GM23248 (cell line): ENCODE measurements around the gene CFC1B. TPM values are rescaled to one million over a fixed set of nuclear protein-coding genes. Genes with fewer than 3 reads are reported as not detected.
"Not testable (repeated sequence)": the region's sequence is repeated elsewhere in the genome, so short reads cannot be mapped to it uniquely, and the experiment has no call there.

ENCODE experiments used
- DNase-seq: peaks from one replicate; pipeline ENCODE4 v3.0.0-alpha.2; 2015
- H2AFZ ChIP-seq: fragments of 200-600 bp; sonication (generic); 2 replicates; pipeline ENCODE4 v1.6.1; 2016; ENCODE audit warnings: antibody characterized with exemption
- H3F3A ChIP-seq: fragments of 200-600 bp; sonication (generic); 2 replicates; pipeline ENCODE4 v1.6.1; 2016; ENCODE audit warnings: mild to moderate bottlenecking, antibody characterized with exemption, mixed run types; ENCODE audit not compliant: insufficient read depth
- H3K27ac ChIP-seq: fragments of 200-600 bp; sonication (generic); 2 replicates; pipeline ENCODE4 v1.5.1; 2016; ENCODE audit warnings: mild to moderate bottlenecking
- H3K27me3 ChIP-seq: fragments of 200-600 bp; sonication (generic); replicated peaks from 2 replicates; pipeline ENCODE4 v1.6.1; 2016; ENCODE audit warnings: mild to moderate bottlenecking; ENCODE audit not compliant: insufficient read depth
- H3K36me3 ChIP-seq: fragments of 200-600 bp; sonication (generic); 2 replicates; pipeline ENCODE4 v1.6.1; 2016; ENCODE audit warnings: low read depth, mild to moderate bottlenecking
- H3K4me1 ChIP-seq: fragments of 200-600 bp; sonication (generic); 2 replicates; pipeline ENCODE4 v1.6.1; 2016; ENCODE audit warnings: mild to moderate bottlenecking; ENCODE audit not compliant: insufficient read depth
- H3K4me2 ChIP-seq: fragments of 200-600 bp; sonication (generic); one replicate; pipeline ENCODE4 v1.6.1; 2016; ENCODE audit warnings: mild to moderate bottlenecking; ENCODE audit not compliant: unreplicated experiment
- H3K4me3 ChIP-seq: fragments of 200-600 bp; sonication (generic); 2 replicates; pipeline ENCODE4 v1.5.1; 2016; ENCODE audit warnings: mild to moderate bottlenecking
- H3K79me2 ChIP-seq: fragments of 200-600 bp; sonication (generic); 2 replicates; pipeline ENCODE4 v1.6.1; 2016; ENCODE audit warnings: mild to moderate bottlenecking; ENCODE audit not compliant: insufficient read depth
- H3K9ac ChIP-seq: fragments of 200-600 bp; sonication (generic); 2 replicates; pipeline ENCODE4 v1.6.1; 2016; ENCODE audit warnings: mild to moderate bottlenecking
- H3K9me2 ChIP-seq: fragments of 200-600 bp; sonication (generic); 2 replicates; pipeline ENCODE4 v1.6.1; 2016; ENCODE audit warnings: mixed run types, mild to moderate bottlenecking, moderate library complexity; ENCODE audit not compliant: insufficient read depth
- H3K9me3 ChIP-seq: fragments of 200-600 bp; sonication (generic); one replicate; pipeline ENCODE4 v1.6.1; 2017; ENCODE audit warnings: low read depth
- H4K20me1 ChIP-seq: fragments of 200-600 bp; sonication (generic); 2 replicates; pipeline ENCODE4 v1.6.0; 2016; ENCODE audit not compliant: insufficient read depth
- WGBS, 2 experiments: methylation state at CpG; one replicate each; pipeline ENCODE4 v1.1.6; 2015 to 2017; ENCODE audit warnings: low lambda C conversion rate in 2 of 2, low coverage in 1 of 2; ENCODE audit errors: missing lambda C conversion rate in 2 of 2; 5-methylcytosine and 5-hydroxymethylcytosine counted together
- in situ Hi-C: fragments of 300-500 bp; cut with MboI; formaldehyde crosslinking; loops from 2 replicates; pipeline ENCODE4 v1.15.0; 2020
- polyA plus RNA-seq: library from polyadenylated mRNA; unstranded; fragments of >200 nt; fragmentation: Nextera tagmentation; extraction: Ambion mirVana; gene quantifications from 2 replicates; pipeline ENCODE4 v1.2.1, GENCODE V29; 2016
- total RNA-seq: library from RNA; depleted of rRNA; stranded (reverse); fragments of >200 nt; shearing (Covaris generic); gene quantifications from 2 replicates; pipeline ENCODE4 v1.2.3, GENCODE V29; 2014

The CFC1B gene
- total and polyA plus RNA-seq, 2 experiments from 2014 or later: not detected

DNA sequence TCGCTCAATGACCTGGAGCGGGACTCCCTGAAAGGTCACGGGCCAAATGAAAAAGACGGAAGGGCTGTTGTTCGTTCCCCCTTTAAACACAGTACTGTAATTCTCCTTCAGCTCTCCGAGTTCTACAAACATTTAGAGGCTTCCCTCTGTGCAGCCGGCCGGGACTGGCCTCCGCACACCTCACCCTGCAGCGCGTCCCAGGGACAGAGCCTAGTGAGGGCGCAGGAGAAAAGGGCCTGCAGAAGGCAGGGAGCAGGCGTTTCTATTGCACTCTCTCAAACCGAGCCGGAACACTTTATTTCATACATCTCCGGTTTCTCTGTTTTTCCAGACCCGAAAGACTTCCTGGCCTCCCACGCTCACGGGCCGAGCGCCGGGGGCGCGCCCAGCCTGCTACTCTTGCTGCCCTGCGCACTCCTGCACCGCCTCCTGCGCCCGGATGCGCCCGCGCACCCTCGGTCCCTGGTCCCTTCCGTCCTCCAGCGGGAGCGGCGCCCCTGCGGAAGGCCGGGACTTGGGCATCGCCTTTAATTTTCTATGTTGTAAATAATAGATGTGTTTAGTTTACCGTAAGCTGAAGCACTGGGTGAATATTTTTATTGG lies 6.4 kb downstream of the CFC1B start:
- H4K20me1 ChIP-seq, H2AFZ ChIP-seq, H3K4me1 ChIP-seq, H3K27ac ChIP-seq, H3K4me3 ChIP-seq, H3F3A ChIP-seq, H3K9me3 ChIP-seq, DNase-seq, in situ Hi-C loops, H3K4me2 ChIP-seq, H3K79me2 ChIP-seq, H3K27me3 ChIP-seq, H3K9ac ChIP-seq, H3K9me2 ChIP-seq, H3K36me3 ChIP-seq: not testable (repeated sequence)
- no CpG with 5 or more reads among the region's 40 CpGs for WGBS, 2 experiments

DNA sequence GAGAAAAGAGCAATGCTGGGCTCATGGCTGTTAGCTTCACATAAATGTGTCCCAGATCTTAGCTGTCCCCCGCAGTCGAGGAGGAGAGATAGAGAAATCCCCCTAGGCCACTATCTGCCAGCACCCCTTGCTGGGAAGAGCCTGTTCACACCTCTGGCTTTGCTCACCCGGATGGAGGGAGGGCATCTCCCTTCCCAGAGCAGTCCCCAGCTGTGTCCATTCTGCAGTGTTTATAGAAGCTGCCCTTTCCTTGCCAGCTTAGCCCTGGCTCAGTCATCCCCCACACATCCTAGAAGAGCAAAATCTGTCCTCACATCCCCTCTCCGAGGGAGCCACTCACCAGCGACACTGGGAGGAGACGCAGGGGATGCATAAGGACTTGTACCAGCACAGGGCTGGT lies 8.5 kb downstream of the CFC1B start:
- H3K9me3 ChIP-seq, H3K36me3 ChIP-seq, H3K4me1 ChIP-seq, H3K9ac ChIP-seq, H3K27ac ChIP-seq, H3K4me3 ChIP-seq, DNase-seq, H3K9me2 ChIP-seq, H3K79me2 ChIP-seq, H3F3A ChIP-seq, in situ Hi-C loops, H2AFZ ChIP-seq, H3K27me3 ChIP-seq, H4K20me1 ChIP-seq, H3K4me2 ChIP-seq: not testable (repeated sequence)
- no CpG with 5 or more reads among the region's 6 CpGs for WGBS, 2 experiments

DNA sequence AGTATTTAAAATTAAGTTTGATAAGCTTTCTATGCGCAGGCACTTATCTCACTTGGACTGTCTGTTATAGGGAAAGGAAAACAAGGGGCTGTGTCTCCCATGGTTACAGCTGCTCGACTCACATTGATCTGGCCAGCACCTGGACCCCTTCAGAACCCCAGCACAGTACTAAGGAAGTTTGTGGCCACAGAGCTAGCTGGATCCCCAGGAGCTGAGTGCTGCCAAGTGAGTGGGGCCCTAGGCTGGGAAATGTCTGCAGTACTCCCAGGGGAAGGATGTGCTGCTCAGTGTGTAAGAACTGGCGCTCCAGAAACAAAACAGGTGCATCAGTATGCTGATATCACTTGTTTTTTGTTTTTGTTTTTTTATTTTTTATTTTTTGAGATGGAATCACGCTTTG lies 9.2 kb downstream of the CFC1B start:
- H3K79me2 ChIP-seq, H3K27ac ChIP-seq, H4K20me1 ChIP-seq, H3K9ac ChIP-seq, H3K9me3 ChIP-seq, in situ Hi-C loops, H3K4me1 ChIP-seq, H3K36me3 ChIP-seq, DNase-seq, H3K4me2 ChIP-seq, H3F3A ChIP-seq, H3K4me3 ChIP-seq, H3K27me3 ChIP-seq, H3K9me2 ChIP-seq, H2AFZ ChIP-seq: not testable (repeated sequence)
- no CpG with 5 or more reads among the region's 4 CpGs for WGBS, 2 experiments

DNA sequence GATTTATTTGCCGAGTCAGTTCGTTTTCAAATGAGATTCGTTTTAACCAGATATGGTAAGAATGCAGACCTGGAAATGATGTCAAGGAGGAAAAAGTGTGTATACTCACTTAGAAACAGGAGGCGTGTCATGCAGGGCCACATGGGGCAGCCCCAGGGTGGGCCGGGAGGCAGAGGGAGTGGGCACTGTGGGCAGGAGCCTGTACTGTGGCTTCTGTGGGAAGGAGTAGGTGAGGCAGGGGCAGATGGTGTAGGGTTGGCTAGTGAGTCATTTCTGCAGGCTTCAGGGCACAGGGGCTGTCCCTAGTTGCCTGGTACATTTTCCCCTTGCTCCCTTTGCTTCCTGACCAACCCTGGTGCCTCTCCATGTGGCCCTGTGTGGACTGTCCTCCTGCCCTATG lies 10.2 kb downstream of the CFC1B start:
- in situ Hi-C loops, H4K20me1 ChIP-seq, DNase-seq, H3K36me3 ChIP-seq, H3K4me2 ChIP-seq, H3K79me2 ChIP-seq, H3K9ac ChIP-seq, H3K27ac ChIP-seq, H3K9me2 ChIP-seq, H3K27me3 ChIP-seq, H3K4me3 ChIP-seq, H3F3A ChIP-seq, H2AFZ ChIP-seq, H3K9me3 ChIP-seq, H3K4me1 ChIP-seq: not testable (repeated sequence)
- no CpG with 5 or more reads among the region's 5 CpGs for WGBS, 2 experiments

DNA sequence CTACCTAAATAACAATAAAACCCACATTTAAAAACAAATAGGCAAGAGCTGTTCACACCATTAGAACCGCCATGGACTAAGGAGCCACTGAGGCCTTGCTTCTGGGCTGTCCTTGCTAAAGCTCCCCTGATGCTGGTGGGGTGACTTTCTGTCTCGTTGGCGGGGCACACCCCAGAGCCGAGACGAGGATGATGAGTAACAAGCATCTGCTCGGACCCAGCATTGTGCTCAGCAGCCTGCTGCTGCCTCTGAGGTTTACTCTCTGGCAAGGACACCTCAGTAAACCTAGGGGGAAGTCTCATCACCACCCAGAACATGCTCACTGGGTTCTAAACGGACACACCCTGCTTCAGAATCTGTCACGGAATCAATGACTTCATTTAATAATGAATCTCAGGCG lies 10.7 kb downstream of the CFC1B start:
- H3K9me2 ChIP-seq, H3K4me1 ChIP-seq, H3K36me3 ChIP-seq, H3F3A ChIP-seq, H2AFZ ChIP-seq, H3K27me3 ChIP-seq, in situ Hi-C loops, H3K9me3 ChIP-seq, H3K79me2 ChIP-seq, H4K20me1 ChIP-seq, H3K4me2 ChIP-seq, DNase-seq, H3K4me3 ChIP-seq, H3K9ac ChIP-seq, H3K27ac ChIP-seq: not testable (repeated sequence)
- no CpG with 5 or more reads among the region's 9 CpGs for WGBS, 2 experiments

GRCh38 chr2:130536654-130537053 lies 15.6 kb downstream of the CFC1B start:
- WGBS, 2 experiments: no CpG with 5 or more reads among the region's 7 CpGs
- H3K4me2 ChIP-seq, H3K79me2 ChIP-seq, H3K4me1 ChIP-seq, H3K4me3 ChIP-seq, H3F3A ChIP-seq, H4K20me1 ChIP-seq, DNase-seq, H3K9me3 ChIP-seq, H2AFZ ChIP-seq, in situ Hi-C loops, H3K9ac ChIP-seq, H3K27me3 ChIP-seq, H3K36me3 ChIP-seq, H3K9me2 ChIP-seq, H3K27ac ChIP-seq: not testable (repeated sequence)

GRCh38 chr2:130538271-130538670 lies 17.2 kb downstream of the CFC1B start:
- DNase-seq, H3K9me2 ChIP-seq, H3K79me2 ChIP-seq, H3F3A ChIP-seq, in situ Hi-C loops, H3K36me3 ChIP-seq, H3K4me1 ChIP-seq, H3K9ac ChIP-seq, H3K27ac ChIP-seq, H4K20me1 ChIP-seq, H3K4me2 ChIP-seq, H3K4me3 ChIP-seq, H3K27me3 ChIP-seq, H2AFZ ChIP-seq, H3K9me3 ChIP-seq: not testable (repeated sequence)
- no CpG with 5 or more reads among the region's 9 CpGs for WGBS, 2 experiments

GRCh38 chr2:130542789-130543188 lies 21.8 kb downstream of the CFC1B start:
- H4K20me1 ChIP-seq, H3K4me1 ChIP-seq, H2AFZ ChIP-seq, H3K9me2 ChIP-seq, H3K79me2 ChIP-seq, H3K4me3 ChIP-seq, DNase-seq, in situ Hi-C loops, H3F3A ChIP-seq, H3K27ac ChIP-seq, H3K9me3 ChIP-seq, H3K4me2 ChIP-seq, H3K9ac ChIP-seq, H3K36me3 ChIP-seq, H3K27me3 ChIP-seq: not testable (repeated sequence)
- no CpG with 5 or more reads among the region's 4 CpGs for WGBS, 2 experiments
